Measurements from ENCODE around the gene ANLN.

GRCh38 chr7:36368496-36368895 lies 21.2 kb upstream of the ANLN start:
- TF ChIP-seq, protein P1, sequence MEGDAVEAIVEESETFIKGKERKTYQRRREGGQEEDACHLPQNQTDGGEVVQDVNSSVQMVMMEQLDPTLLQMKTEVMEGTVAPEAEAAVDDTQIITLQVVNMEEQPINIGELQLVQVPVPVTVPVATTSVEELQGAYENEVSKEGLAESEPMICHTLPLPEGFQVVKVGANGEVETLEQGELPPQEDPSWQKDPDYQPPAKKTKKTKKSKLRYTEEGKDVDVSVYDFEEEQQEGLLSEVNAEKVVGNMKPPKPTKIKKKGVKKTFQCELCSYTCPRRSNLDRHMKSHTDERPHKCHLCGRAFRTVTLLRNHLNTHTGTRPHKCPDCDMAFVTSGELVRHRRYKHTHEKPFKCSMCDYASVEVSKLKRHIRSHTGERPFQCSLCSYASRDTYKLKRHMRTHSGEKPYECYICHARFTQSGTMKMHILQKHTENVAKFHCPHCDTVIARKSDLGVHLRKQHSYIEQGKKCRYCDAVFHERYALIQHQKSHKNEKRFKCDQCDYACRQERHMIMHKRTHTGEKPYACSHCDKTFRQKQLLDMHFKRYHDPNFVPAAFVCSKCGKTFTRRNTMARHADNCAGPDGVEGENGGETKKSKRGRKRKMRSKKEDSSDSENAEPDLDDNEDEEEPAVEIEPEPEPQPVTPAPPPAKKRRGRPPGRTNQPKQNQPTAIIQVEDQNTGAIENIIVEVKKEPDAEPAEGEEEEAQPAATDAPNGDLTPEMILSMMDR (IDR thresholded peaks at IDR 0.05; ENCODE audit: poor library complexity, severe bottlenecking), result no peak
- TF ChIP-seq RAD21 (conservative IDR thresholded peaks at IDR 0.05) (no peak), EP300 (conservative IDR thresholded peaks at IDR 0.05; ENCODE audit: poor library complexity, severe bottlenecking) (no peak), EZH2 (IDR thresholded peaks at IDR 0.05; ENCODE audit: borderline replicate concordance, insufficient read depth, low read length, poor library complexity, severe bottlenecking) (no peak), TAF1 (IDR thresholded peaks at IDR 0.05; ENCODE audit: low read depth) (no peak), POLR2AphosphoS5 (IDR thresholded peaks at IDR 0.05) (no peak), SMC3 (conservative IDR thresholded peaks at IDR 0.05; ENCODE audit: poor library complexity) (no peak), REST (IDR thresholded peaks at IDR 0.05; ENCODE audit: borderline replicate concordance) (no peak)

Measured in neural cell (in vitro differentiated cells).